COR-L47 (cell line): ENCODE measurements around the gene KMT2E.
A peak's percentile ranks its signal among the peaks of the same experiment; 100 is the strongest.
"Not testable (repeated sequence)": the region's sequence is repeated elsewhere in the genome, so short reads cannot be mapped to it uniquely, and the experiment has no call there.

Experiments
- DNase-seq: peaks from one replicate; lab custom pipeline; 2025; lab: John Stamatoyannopoulos, UW

KMT2E gene

DNA sequence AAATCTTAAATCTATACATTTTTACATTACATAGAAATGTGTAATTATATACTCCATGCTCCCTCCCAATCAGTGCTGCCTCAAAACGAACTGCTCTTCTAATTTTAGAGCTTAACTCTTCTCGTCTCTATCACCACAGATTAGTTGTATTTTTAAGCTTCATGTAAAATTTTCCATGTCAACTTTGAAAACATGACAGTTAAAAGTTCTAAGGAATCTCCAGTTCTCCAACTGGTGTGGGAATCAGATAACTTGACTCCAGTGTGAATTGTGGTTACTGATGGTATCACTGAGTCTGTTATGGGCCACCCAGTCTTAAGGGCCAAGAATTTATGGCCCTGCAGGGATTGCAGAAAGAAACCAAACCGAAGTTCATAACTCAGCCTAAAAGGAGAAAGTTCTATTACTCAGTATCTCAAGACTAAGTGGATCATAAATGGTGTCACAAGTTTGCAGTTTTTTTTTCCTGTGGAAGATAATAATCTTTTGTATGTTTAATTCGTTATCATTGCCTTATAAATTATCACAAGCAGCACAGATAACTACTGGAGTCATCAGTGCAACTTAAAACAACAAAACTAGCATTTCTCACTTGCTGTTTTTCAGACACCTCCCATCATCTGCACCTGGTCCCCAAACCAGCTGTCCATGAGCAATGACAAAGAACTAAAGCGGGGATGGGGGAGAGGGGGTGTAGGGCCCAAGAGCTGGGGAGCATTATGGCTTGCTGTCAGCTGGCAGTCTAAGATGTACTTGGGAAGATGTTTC lies 31.5 kb upstream of the KMT2E start:
- DNase-seq = peak; percentile 13

DNA sequence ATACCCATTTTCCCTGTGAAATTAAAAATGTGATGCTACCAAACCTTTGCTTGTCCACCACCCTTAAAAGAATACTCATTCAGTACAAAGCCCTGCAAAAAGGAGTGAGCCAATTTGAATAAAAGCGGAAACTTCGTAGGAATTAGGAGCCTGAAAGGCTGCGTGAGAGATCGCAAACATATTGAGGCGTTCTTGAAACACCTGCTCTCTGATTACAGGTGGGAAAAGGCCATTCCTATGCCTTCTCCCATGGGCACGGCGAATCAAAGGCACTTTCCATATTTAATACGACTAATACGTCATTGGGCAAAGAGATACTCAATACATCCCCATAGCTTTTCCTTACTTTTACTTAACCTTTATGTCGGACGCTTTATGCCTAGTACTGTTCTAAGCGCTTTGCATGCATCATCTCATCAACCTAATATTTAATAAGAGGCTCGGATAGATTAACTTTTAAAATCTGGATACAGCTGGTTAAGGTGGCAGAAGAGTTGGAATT lies 30.9 kb upstream of the KMT2E start:
- peak; percentile 29 for DNase-seq

DNA sequence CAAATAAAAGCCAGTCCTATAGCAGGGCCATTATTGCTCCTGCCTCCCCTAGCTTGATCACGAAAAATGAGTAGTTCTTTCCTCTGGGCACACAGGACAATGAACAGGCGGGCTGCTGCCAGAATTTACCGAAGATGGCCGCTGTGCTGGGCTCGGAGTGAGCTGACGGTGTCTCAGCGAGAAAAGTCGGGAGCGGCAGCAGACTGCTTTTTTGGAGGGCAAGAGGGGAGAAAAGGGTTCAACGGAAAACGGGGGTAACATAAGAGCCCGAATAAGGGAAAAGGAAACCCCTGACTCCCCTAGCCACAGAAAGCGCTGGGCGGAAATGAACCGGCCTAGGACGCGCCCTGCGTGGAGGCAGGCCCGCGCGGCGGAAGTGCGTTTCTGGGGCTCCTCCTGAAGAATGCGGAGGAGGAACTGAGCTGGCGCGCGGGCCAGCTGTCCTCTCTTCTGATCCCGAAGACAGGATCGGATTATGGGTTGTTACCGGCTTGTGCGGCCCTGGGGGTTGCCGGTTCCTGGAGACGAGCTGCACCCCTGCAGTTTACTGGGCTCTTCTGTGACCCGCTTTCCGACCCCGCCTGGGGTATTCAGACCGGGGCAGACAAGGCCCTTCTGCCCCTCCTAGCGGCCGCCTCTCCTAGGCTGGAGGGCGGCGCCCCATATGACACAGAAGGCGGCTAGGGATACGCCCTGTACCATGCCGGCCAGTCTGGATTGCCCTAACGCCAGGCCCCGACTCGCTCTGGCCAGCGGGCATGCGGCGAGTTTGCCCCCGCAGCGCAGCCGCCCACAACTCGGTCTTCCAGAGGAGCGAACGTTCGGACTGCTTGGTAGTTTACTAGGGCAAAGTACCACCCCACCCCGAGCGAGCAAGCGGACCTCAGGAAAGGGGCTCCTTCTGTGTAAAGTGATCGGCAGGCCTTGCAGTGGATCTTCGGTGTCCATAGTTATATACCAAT lies 30.1 kb upstream of the KMT2E start:
- peak; percentile 77 for DNase-seq

DNA sequence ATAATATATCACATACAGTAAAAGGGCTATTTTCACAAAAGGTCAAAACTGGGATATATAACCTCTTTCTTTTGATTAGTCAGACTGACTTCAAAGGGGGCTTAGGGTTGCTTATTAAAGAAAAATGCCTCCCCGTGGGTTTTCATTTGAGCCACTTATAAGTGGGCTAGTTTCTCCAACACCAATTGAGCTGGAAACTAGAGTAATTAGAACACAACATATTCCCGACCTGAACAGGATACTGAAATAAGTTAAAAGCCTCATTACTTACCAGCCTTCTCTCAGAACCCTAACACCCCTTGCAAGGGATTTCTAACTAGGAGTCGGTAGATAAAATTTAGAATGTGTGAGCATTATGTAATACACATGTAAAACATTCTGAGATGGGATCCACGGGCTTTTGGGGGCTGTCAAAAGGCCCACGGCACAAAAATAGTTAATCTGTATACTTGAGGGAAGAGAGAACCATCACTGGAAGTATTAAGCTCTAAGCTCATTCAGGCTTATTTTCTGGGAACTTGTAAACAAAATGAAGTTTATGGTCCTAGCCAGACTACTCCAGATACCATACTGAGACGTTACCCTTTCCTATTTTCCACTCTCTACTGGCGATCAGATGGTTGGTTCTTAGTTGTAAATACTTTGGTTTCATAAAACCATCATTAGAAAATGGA lies 29.3 kb upstream of the KMT2E start:
- DNase-seq = no peak

DNA sequence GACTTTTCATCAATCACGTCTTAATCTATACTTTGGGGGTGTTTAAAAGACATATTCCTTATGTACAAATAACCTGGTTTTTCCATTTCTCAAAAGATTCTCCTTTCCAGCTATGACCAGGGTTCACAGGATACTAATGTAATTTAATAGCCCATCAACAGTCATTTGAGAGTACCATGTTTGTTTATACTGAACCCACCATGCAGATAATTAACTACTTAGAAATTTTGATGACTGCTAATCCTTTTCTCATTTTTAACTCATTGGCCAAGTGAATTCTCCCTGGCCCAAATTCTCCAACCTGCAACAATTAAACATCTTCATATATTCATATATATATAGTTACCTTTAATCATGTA lies 28.8 kb upstream of the KMT2E start:
- DNase-seq = no peak

DNA sequence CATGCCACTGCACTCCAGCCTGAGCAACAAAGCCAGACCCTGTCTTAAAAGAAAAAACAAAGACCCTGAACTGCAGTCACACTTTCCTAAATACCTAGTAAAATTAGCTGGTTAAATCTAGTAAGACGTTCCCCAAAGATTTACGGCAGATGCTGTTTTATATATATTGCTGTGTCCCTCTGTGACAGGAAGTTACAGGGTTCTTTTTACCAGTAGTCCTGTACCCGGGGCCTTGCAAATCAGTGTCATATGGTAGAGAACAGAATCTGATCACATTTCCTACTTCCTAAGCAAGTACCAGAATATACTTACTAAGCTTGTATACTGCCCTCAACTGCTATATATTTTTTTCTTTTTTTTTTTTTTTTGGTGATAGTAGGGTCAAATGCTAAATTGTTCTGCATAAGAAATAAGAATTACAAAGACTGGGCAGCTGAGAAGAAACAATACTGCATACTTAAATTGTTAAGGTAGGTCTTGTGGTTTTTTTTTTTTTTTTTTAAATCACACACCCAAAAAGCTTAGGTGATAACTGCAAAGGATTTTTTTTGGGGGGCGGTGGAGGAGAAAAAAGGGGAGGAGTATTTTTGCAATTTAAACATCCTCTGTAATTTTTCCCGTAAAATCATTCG lies 27.3 kb upstream of the KMT2E start:
- no peak for DNase-seq

DNA sequence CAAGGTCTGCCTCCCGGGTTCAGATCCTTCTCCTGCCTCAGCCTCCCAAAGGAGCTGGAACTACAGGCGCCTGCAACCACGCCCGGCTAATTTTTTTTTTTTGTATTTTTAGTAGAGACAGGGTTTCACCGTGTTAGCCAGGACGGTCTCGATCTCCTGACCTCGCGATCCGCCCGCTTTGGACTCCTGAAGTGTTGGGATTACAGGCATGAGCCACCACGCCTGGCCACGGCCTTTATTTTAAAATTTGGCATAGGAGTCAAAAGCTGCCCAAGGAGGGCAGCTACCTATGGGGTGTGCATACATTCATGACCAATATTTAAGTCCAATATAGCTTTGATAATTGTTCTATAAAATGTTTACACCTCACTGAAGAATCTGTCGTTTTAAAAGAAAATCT lies 26.6 kb upstream of the KMT2E start:
- not testable (repeated sequence) for DNase-seq

DNA sequence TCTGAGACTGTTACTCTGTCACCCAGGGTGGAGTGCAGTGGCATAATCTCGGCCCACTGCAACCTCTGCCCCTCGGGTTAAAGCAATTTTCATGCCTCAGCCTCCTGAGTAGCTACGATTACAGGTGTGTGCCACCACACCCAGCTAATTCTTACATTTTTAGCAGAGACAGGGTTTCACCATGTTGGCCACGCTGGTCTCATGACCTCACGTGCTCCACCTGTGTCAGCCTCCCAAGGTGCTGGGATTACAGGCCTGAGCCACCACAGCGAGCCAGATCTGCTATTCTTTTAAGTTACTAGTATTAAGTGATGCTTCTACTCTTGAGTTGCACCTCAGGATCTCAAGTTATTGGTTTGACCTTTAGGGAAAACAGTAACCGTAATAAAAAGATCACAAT lies 23.0 kb upstream of the KMT2E start:
- DNase-seq = no peak

DNA sequence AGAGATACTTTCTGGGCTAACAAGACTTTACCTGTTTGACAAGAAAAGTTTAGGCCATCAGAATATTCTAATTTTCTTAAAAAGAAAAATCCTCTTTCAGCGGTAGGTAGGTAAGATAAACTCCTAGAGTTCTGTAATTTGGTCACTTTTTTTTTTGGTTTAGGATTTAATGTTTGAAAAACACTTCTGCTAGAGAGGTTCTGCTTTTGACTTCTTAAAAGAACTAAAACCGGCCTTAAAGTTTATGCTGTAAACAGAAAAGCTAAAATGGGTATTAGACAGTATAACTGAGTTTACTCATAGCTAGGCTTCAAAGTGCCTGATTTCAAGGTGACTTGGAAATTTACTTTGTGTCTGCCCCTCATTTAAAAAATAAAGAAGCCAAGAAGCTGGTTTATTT lies 21.7 kb upstream of the KMT2E start:
- DNase-seq = no peak

DNA sequence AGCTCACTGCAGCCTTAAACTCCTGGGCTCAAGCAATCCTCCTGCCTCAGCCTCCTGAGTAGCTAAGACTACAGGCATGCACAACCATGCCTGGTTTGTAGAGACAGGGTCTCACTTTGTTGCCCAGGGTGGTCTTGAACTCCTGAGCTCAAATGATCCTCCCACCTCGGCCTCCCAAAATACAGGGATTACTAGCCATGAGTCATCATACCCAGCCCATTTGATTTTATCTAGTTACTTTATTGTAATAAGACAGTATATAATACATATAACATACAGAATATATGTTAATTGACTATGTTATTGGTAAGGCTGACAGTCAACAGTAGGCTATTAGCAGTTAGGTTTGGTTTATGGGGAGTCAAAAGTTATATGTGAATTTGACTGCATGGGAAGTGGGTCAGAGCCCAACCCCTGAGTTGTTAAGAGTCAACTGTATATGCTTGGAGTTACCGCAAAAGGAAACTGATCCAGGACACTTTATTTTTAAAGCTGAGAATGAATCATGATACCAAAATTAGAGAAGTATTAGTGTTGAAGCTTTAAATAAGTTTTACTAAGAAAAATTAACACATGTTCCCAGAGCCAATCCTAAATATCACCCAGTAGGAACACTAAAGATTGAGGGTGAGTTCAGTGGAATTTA lies 20.7 kb upstream of the KMT2E start:
- no peak for DNase-seq

DNA sequence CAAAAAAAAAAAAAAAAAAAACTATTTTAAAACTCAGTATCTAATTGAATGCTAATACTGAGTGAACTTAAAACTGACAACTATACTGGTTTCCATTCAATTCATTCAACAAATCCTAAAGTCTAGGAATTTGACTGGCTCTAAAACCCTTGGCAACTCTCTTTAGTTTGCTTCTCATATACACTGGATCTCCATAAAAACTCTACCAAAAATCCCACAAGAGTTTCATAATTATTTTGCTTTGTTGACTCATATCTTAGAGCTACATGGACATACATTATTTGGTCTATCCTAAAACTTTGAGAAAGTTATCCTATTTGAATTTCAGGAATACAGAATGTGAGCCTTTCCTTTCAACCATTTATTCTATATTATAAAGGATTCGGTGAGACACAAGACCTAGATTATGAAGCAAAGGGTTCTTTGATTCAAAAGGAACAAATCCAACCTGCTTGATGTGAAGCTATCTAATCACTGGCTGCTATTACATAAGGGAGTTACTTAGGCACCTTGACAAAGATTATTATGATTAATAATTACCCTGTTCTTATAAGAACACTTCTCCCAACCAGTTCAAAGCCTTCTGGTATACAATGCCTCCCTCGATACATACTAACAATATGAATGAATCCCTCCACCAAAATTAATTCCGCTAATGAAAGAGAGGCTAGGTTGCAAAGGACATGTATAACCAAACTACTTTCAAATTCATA lies 15.8 kb upstream of the KMT2E start:
- no peak for DNase-seq

DNA sequence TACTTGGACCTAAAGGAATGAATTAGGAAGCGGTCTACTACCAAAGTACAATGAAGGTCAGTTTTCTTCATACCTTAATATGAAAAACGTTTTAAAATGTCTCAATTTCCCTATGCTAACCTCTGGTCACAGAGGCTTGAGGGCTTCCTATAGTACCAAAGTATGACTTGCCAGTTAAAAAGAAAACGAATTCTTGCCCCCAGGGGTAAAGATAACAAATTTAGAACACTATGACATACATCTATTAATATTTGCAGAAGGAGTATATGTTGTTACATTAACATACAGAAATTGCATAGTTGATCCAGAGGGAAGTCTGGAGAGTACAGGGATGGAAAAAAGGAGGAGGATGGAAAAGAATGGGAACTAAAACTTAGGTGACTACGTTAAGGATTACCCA lies 13.8 kb upstream of the KMT2E start:
- DNase-seq = no peak

DNA sequence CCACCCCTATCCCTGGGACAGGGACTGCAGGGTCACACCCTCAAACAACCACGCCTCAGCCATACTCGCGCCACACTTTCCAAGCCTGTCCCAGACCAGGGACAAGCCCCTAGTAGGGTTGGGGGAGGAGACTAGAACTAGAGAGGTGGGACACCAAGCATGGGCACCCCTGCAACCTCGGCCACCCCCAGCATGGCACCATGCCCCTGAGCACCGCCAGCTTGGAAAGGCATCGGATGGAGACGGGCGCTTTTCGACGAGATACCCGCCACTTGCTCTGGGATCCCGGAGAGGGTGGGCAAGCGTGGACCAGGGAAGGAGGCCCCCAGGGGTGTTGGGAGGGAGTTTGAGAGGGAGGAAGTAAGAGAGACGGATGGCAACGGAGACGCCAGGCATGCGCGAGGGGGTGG lies 13.1 kb upstream of the KMT2E start:
- DNase-seq = no peak

DNA sequence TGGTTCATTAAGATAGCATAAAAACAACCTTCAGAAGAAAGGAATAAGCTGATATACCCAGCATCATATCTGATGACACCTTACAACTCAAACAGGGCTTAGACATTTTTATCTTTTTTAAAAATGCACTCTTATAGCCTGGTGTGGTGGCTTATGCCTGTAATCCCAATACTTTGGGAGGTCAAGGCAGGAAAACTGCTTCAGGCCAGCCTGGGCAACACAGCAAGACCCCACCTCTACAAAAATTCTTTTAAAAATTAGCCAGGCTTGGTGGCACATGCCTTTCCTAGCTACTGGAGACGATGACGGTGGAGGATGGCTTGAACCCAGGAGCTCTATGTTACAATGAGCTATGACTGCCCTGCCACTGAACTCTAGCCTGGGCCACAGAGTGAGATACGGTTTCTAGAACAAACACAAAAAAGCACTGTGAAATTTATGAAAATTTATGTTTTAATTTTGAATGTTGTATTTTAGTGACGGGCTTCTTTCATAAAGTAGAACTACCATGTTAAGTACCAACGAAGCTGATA lies 12.3 kb upstream of the KMT2E start:
- DNase-seq = no peak

DNA sequence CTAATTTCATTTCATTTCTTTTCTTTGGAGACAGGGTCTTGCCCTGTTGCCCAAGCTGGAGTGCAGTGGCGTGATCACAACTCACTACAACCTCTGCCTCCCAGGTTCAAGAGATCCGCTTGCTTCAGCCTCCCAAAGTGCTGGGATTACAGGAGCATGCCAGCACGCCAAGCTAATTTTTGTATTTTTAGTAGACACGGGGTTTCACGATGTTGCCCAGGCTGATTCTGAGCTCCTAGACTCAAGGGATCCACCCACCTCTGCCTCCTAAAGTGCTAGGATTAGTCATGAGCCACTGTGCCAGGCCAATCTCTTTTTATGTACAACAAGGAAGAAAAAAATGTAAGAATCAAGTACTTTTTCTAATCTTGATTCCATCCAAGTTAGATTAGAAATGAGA lies 10.7 kb upstream of the KMT2E start:
- no peak for DNase-seq

DNA sequence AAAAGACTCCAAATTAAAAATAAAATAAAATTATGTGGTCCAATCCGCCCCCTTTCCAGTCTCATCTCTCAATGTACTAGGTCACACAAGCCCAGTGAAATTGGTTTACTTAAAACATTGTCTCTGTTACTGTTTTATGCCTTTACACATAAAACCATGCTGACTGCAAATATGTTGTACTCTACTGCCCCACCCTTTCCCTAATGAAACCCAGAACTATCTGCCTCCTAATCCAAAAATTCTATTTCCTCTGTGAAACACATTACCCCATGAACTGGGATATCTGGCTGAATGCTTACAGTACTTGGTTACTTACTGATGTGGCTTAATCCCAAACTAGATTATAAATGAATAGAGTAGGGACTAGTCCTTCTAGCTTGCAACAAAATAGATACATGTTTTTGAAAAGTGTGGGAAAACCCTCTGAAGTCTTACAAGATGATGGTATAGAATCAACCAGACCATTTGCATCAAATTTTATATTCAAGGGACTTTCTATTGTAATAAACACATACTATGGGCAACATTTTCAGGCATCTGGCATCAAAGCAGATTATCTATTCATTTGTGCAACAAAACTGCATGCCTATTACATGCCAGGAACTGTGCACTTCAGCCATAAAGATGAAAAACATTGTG lies 10.0 kb upstream of the KMT2E start:
- DNase-seq = no peak

DNA sequence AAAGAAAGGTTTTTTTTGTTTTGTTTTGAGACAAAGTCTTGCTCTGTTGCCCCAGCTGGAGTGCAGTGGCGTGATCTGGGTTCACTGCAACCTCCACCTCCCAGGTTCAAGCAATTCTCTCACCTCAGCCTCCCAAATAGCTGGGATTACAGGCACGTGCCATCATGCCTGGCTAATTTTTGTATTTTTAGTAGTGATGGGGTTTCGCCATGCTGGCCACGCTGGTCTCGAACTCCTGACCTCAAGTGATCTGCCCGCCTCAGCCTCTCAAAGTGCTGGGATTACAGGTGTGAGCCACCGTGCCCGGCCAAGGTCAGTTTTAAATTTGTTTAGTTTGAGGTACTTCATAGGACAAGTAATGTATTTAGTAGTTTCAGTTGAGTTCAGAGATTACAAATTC lies 9.0 kb upstream of the KMT2E start:
- DNase-seq = not testable (repeated sequence)

DNA sequence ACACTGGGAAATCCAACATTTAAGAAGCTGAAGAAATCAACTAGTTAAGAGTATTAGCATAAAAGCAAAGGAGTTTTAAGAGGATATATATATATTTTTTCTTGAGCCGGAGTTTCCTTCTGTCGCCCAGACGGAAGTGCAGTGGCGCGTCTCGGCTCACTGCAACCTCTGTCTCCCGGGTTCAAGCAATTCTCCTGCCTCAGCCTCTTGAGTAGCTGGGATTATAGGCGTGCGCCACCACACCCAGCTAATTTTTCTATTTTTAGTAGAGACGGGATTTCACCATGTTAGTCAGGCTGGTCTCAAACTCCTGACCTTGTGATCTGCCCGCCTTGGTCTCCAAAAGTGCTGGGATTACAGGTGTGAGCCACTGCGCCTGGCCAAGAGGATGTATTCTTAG lies 8.5 kb upstream of the KMT2E start:
- DNase-seq = not testable (repeated sequence)

DNA sequence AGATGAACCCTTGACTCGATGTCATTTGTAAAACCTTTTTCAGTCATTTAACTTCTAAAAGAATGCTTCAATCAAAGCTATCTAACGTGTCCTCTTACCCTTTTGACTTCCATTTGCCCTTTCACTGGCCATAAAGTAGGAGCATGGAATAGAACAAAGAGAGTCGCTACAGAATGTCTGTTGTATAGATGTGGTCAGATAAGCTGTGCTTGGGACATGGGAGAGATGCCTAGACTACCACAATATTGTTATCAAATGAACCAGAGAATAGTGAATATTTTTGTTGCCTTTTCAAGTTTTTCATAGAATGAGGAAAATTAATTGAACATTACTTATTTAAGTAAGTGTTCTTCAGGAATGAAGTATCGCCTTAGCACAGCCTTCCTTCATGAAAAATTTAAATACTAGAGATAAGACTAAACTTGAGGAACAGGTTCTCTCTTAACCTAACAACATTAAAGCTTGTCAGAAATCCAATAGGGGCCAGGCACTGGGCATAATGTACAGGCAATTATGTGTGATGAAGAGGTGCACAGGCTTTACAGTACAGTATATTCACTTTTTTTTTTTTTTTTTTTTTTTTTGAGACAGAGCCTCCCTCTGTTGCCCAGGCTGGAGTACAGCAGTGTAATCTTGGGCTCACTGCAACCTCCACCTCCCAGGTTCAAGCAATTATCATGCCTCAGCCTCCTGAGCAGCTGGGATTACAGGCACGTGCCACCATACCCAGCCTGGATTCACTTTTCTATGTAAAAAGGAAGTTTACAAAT lies 7.5 kb upstream of the KMT2E start:
- no peak for DNase-seq
